ENCODE measurements around the gene KIR3DL2. TPM values are rescaled to one million over a fixed set of nuclear protein-coding genes. Genes with fewer than 3 reads are reported as not detected.
"Not testable (repeated sequence)": the region's sequence is repeated elsewhere in the genome, so short reads cannot be mapped to it uniquely, and the experiment has no call there.

The KIR3DL2 gene
- total RNA-seq, 1 experiment from 2014 or later: not detected

GRCh38 chr19:54837522-54837921 is 12.7 kb upstream of the KIR3DL2 start:
- H3K4me2 ChIP-seq; H3K4me1 ChIP-seq (replicated peaks; ENCODE audit: insufficient read depth); H3K9me2 ChIP-seq (ENCODE audit: insufficient read depth); H3F3A ChIP-seq (ENCODE audit: insufficient read depth, low read depth); H4K20me1 ChIP-seq (ENCODE audit: insufficient read depth); H3K4me3 ChIP-seq; BruUV-seq (replicated peaks); POLR2A ChIA-PET (ENCODE audit: unreplicated experiment); CTCF ChIA-PET; H3K9me3 ChIP-seq (ENCODE audit: insufficient read depth, low read depth); DNase-seq; H2AFZ ChIP-seq; intact Hi-C loops (cut with micrococcal nuclease; ENCODE audit: unreplicated experiment); H3K27ac ChIP-seq; H3K36me3 ChIP-seq (ENCODE audit: low read depth); H3K79me2 ChIP-seq (ENCODE audit: low read depth): not testable (repeated sequence)
- H3K27me3 ChIP-seq (ENCODE audit: insufficient read depth, low read depth): peaks cover 18% of the 10 kb centered on the region

- H3F3A ChIP-seq (ENCODE audit: insufficient read depth, low read depth); H3K79me2 ChIP-seq (ENCODE audit: low read depth); H3K9me2 ChIP-seq (ENCODE audit: insufficient read depth); H3K9me3 ChIP-seq (ENCODE audit: insufficient read depth, low read depth); H3K36me3 ChIP-seq (ENCODE audit: low read depth); BruUV-seq (replicated peaks); CTCF ChIA-PET; DNase-seq; H4K20me1 ChIP-seq (ENCODE audit: insufficient read depth); H2AFZ ChIP-seq; intact Hi-C loops (cut with micrococcal nuclease; ENCODE audit: unreplicated experiment); H3K4me3 ChIP-seq; H3K27ac ChIP-seq; H3K4me2 ChIP-seq; POLR2A ChIA-PET (ENCODE audit: unreplicated experiment); H3K4me1 ChIP-seq (replicated peaks; ENCODE audit: insufficient read depth): not testable (repeated sequence)
- H3K27me3 ChIP-seq (ENCODE audit: insufficient read depth, low read depth): peaks cover 60% of the 10 kb centered on the region
These were observed 7.1 kb upstream of the KIR3DL2 start for GRCh38 chr19:54843171-54843570.

GRCh38 chr19:54850930-54851329 is 687 bp downstream of the KIR3DL2 start:
- H3K9me3 ChIP-seq (ENCODE audit: insufficient read depth, low read depth): no peaks in the 10 kb centered on the region

DNA sequence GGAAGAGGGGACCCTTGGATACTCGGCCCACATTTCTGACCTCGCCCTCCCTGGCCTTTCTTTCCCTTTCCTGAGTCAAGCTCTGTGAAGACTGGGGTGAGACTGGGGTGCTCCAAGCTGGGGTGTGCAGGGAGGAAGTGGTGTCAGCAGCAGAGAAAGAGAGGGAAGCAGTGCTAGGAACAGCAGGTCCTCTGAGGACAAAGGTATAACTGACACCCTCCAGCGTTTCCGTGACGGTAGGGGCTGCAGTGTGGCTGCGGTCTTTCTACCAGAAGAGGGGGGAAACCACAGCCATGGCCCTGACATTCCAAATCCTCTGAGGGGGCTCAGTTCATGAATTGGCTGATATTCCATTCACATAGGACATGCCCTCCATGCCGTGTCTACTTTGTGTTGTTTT is 1.1 kb downstream of the KIR3DL2 start:
- Histone ChIP-seq H3F3A (ENCODE audit: insufficient read depth, low read depth) (no peaks in the 10 kb centered on the region), H3K9me2 (ENCODE audit: insufficient read depth) (no peaks in the 10 kb centered on the region), H3K4me2 (no peak overlapping the region), H3K4me1 (replicated peaks; ENCODE audit: insufficient read depth) (no peaks in the 10 kb centered on the region), H3K9me3 (ENCODE audit: insufficient read depth, low read depth) (no peaks in the 10 kb centered on the region), H3K79me2 (ENCODE audit: low read depth) (no peaks in the 10 kb centered on the region), H3K27me3 (ENCODE audit: insufficient read depth, low read depth) (peaks cover 80% of the 10 kb centered on the region), H4K20me1 (ENCODE audit: insufficient read depth) (no peaks in the 10 kb centered on the region), H3K36me3 (ENCODE audit: low read depth) (no peaks in the 10 kb centered on the region), H2AFZ (no peak overlapping the region), H3K27ac (no peak overlapping the region), H3K4me3 (no peak overlapping the region)
- CTCF ChIA-PET: no interaction called here
- DNase-seq: no peak
- no TSS peak for BruUV-seq (replicated peaks)
- intact Hi-C loops (cut with micrococcal nuclease; ENCODE audit: unreplicated experiment): no loop called here
- POLR2A ChIA-PET (ENCODE audit: unreplicated experiment): no interaction called here
- TF ChIP-seq EZH2 (IDR thresholded peaks at IDR 0.05; ENCODE audit: low read depth): no peak
- no peak for TF ChIP-seq CTCF (conservative IDR thresholded peaks at IDR 0.05)

More at GRCh38 chr19:54850930-54851329, 687 bp downstream of the KIR3DL2 start:
- Histone ChIP-seq H3K4me2 (no peak overlapping the region), H3K27ac (no peak overlapping the region), H3K9me2 (ENCODE audit: insufficient read depth) (no peaks in the 10 kb centered on the region), H3K79me2 (ENCODE audit: low read depth) (no peaks in the 10 kb centered on the region), H3K36me3 (ENCODE audit: low read depth) (no peaks in the 10 kb centered on the region), H3K27me3 (ENCODE audit: insufficient read depth, low read depth) (peaks cover 78% of the 10 kb centered on the region), H4K20me1 (ENCODE audit: insufficient read depth) (no peaks in the 10 kb centered on the region), H2AFZ (no peak overlapping the region), H3K4me3 (no peak overlapping the region), H3F3A (ENCODE audit: insufficient read depth, low read depth) (no peaks in the 10 kb centered on the region), H3K4me1 (replicated peaks; ENCODE audit: insufficient read depth) (no peaks in the 10 kb centered on the region)
- BruUV-seq (replicated peaks): no TSS peak
- no peak for DNase-seq
- ChIA-PET POLR2A (ENCODE audit: unreplicated experiment) (no interaction called here), CTCF (no interaction called here)
- no peak for TF ChIP-seq CTCF (conservative IDR thresholded peaks at IDR 0.05)
- intact Hi-C loops (cut with micrococcal nuclease; ENCODE audit: unreplicated experiment): no loop called here

DNA sequence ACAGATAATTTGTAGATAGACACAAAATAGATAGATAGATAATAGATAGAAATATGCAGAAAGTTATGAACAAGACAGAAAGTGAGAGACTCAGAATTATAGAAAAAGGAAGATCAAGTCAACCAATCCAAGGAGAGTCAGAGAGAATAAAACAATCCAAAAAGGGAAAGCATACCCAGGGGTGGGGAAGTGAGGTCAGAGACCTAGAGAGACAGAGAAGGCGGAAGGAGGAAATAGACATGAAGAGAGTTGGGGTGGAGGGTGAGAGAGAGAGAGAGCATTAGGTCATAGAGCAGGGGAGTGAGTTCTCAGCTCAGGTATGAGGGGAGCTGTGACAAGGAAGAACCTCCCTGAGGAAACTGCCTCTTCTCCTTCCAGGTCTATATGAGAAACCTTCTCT is 5.0 kb downstream of the KIR3DL2 start:
- H3K4me3 ChIP-seq; H3F3A ChIP-seq (ENCODE audit: insufficient read depth, low read depth); DNase-seq; H3K9me3 ChIP-seq (ENCODE audit: insufficient read depth, low read depth); H3K9me2 ChIP-seq (ENCODE audit: insufficient read depth); H3K4me2 ChIP-seq; H3K36me3 ChIP-seq (ENCODE audit: low read depth); BruUV-seq (replicated peaks); H2AFZ ChIP-seq; CTCF ChIA-PET; intact Hi-C loops (cut with micrococcal nuclease; ENCODE audit: unreplicated experiment); POLR2A ChIA-PET (ENCODE audit: unreplicated experiment); H3K4me1 ChIP-seq (replicated peaks; ENCODE audit: insufficient read depth); H3K79me2 ChIP-seq (ENCODE audit: low read depth); H3K27ac ChIP-seq; H4K20me1 ChIP-seq (ENCODE audit: insufficient read depth): not testable (repeated sequence)
- H3K27me3 ChIP-seq (ENCODE audit: insufficient read depth, low read depth): peaks cover 72% of the 10 kb centered on the region

- DNase-seq; CTCF ChIA-PET; H3K4me1 ChIP-seq (replicated peaks; ENCODE audit: insufficient read depth); H3K36me3 ChIP-seq (ENCODE audit: low read depth); H3K9me3 ChIP-seq (ENCODE audit: insufficient read depth, low read depth); H2AFZ ChIP-seq; H4K20me1 ChIP-seq (ENCODE audit: insufficient read depth); intact Hi-C loops (cut with micrococcal nuclease; ENCODE audit: unreplicated experiment); BruUV-seq (replicated peaks); H3K79me2 ChIP-seq (ENCODE audit: low read depth); H3K4me2 ChIP-seq; POLR2A ChIA-PET (ENCODE audit: unreplicated experiment); H3K4me3 ChIP-seq; H3K27ac ChIP-seq; H3K9me2 ChIP-seq (ENCODE audit: insufficient read depth); H3F3A ChIP-seq (ENCODE audit: insufficient read depth, low read depth): not testable (repeated sequence)
- H3K27me3 ChIP-seq (ENCODE audit: insufficient read depth, low read depth): peaks cover 64% of the 10 kb centered on the region
These were observed 8.2 kb downstream of the KIR3DL2 start for GRCh38 chr19:54858476-54858875.
